NCI-H146 (cell line): ENCODE measurements around the gene HYKK.
"Not testable (repeated sequence)": the region's sequence is repeated elsewhere in the genome, so short reads cannot be mapped to it uniquely, and the experiment has no call there.

Experiments used
- DNase-seq: peaks from one replicate; lab custom pipeline; 2025; lab: John Stamatoyannopoulos, UW

The HYKK gene

DNA sequence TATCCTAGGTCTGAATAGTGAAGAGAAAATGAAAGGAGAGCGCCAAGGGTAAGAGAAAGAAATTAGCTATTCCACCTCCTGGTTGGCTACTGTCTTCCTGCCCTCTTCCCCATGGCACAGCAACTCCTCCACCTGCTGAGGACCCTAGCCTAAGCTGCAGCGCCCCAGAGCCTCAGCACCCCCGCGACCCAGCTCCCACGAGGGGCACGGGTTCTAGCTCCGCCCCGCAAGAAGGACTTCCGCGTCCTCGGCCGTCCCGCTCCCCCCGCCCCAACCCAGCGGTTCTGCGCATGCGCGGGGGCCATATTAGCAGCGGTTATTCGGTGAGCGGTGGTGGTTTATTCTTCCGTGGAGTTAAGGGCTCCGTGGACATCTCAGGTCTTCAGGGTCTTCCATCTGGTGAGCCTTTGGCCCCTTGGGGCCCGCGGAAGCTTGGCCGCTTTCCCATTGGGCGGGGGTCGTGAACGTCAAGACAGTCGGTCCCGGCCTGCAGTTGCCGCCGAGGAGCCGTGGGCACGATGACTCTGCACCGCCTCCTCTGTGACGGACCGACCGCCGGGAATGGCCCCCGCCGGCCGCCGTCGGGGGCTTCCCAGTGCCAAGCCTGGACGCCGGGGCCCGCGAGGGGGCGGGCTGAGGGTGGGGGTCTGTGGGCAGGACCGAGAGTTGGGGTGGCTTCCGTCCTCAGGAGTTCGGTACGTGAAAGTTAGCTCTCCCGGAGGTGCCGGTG is 32.9 kb downstream of the HYKK start, which contains the start of gene PSMA4:
Gene PSMA4 (plus strand): TSS at position 304 of the 730 bp plus-strand sequence. CDS start 1,484 bp downstream, outside the sequence.
- peak; percentile 88 for DNase-seq

DNA sequence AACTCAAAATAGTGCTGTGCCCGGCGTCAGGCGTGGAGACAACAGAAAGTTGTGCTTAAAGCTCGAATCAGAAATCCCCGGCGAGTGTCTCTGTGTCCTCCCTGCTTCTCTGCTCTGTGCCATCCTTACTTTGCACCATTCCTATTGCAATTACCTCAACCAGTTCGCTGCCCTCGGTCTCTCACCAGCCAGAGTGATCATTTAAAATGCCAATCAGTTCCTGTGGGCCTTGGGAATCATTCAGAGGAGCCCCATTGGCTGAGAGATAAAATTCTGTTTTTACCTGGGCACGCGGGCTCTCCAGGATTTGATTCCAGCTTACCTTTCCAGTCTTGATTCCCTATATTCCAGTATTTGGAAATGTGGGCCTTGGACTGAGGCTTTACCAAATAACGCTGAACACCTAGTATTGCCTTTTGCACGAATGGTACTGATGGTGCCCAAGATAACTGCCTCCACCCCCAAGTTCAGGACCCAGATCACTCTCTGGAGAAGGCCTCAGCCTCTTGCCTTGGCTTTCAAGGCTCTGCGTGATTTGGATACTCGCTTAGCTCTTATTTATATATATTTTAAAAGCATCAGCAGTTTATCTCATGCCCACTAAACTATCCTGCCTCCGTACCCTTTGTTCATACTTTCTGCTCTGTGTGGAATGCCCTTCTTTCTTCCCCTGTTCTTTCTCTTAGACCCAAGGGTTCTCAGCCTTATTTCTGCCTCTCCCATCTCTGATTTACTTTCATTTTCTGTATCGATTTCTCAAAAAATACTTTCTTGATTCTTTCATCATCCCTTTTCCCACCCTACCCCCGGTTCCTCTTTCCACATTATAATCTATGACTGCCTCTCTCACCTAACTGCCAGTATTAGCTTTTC is 33.7 kb downstream of the HYKK start:
- DNase-seq, result peak; percentile 26

DNA sequence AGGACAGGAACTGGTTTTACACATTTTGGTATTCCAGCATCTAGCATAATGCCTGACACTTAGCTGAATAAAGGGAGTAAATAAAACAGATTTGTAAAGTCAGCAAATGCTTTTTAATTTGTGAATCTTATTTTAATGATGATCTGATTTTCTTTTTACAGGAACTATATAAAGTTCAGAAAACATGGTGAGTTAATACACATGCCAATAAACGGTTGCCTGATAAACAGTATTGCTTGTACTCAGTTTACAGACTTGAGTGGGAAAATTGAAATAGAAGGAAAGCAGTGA is 34.3 kb downstream of the HYKK start:
- no peak for DNase-seq

DNA sequence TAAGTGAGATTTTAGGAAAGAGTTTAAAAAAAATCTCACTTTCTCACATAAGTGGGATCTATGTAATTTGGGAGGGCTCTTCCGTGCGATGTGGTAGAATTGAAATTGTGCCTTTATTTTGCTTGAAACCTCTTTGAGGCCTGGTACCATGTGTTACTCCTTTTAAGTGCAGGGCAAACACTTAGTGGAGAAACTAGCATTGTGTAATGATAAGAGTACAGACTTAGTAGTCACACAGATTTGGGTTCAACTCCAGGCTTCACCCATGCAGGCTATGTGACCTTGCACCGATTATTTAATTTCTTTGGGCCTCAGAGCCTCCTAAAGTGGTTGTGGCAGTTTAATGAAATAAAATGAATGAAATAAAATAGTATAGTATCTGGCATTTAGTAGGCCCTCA is 35.3 kb downstream of the HYKK start:
- DNase-seq, result no peak

DNA sequence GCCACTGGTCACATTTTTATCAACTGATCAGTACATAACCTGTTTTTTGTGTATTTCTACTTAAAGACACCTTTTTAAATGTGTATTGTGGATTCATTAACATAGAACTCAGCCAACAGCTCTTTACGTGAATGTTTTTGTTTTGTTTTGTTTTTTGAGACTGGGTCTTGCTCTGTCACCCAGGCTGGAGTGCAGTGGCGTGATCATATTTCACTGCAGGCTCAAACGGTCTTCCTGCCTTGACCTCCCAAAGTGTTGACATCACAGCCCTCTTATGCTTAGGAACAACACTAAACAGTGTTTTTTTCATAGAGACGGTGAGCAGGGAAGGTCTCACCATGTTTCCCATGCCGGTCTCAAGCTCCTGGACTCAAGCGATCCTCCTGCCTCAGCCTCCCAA is 42.8 kb downstream of the HYKK start:
- DNase-seq, result no peak

DNA sequence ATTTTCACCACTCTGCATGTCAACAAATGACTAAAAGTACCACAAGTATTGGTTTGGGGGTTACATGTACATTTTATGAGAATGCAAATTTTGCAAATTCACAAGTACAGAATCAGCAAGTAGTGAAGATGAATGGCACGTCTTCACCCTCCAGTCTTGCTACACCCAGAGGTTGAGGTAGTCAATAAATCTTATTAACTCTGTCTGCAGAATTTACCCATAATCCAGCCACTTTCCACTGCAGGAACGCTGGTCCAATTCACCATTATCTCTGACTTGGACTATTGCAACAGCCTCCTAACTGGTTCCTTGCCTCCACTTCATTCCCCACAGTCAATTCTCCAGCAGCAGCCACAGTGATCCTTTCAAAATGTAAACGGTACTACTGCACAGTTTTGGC is 43.4 kb downstream of the HYKK start:
- DNase-seq, result no peak

DNA sequence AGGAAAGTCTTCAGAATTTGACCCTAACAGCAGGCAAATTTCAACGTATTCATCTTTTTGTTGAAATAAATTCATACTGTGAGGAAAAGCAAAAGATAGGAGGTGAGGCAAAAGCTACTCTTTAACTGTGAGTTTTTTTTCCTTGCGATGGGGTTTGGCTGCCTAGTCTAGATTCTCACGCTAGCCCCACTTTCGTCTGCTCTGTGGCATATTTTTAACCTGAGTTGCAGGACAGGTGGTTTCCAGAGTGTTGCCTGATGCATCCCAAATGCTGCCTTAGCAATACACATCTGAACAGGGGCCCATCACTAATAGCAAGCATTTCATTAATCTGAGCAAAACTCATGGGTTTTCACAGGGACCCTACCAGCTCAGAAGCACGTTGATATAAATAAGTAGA is 44.5 kb downstream of the HYKK start:
- DNase-seq, result no peak

DNA sequence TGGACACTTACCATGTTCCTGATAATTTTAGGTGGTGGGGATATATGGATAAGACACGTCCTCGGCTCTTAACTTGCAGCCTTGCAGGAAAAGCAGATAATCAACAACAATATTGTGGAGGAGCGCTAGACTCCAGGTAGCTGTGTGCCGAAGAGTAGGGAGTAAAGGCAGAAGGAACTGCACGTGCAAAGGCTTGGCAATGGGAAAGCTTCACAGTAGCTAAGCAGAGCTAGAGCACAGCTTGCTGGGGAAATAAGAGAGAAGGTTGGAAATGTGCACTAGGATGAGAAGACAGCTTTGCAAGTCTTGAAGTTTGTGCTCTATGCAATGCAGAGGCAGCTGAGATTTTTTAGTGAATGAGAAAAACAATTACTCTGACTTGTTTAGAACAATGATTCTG is 45.2 kb downstream of the HYKK start:
- DNase-seq, result no peak

DNA sequence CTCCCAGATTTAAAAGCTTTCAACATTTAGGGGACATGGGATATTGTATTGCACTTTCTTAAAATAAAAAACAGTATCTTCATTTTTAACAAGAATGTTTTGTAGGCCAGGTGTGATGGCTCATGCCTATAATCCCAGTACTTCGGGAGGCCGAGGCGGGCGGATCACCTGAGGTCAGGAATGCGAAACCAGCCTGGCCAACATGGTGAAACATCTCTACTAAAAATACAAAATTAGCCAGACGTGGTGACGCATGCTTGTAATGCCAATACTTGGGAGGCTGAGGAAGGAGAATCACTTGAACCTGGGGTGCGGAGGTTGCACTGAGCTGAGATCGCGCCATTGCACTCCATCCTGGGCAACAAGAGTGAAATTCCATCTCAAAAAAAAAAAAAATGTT is 52.8 kb downstream of the HYKK start:
- DNase-seq, result not testable (repeated sequence)

DNA sequence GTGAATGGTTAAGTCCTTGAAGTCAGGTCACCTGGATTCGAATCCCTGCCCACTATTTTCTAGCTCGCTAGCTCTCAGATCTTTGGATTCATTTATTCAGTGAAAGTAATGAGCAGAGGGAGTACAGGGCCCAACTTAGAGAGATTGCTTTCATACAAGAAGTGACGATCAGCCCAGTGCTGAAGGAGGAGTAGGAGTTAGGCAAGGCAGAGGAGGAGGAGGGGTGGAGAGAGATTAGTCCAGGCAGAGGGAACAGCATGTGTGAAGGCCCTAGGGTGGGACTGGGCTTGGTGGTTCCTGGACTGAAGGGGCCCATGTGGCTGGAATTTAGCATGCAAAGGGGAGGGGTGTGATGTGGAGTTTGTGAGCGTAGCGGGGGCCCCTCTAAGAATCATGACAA is 54.1 kb downstream of the HYKK start:
- no peak for DNase-seq

DNA sequence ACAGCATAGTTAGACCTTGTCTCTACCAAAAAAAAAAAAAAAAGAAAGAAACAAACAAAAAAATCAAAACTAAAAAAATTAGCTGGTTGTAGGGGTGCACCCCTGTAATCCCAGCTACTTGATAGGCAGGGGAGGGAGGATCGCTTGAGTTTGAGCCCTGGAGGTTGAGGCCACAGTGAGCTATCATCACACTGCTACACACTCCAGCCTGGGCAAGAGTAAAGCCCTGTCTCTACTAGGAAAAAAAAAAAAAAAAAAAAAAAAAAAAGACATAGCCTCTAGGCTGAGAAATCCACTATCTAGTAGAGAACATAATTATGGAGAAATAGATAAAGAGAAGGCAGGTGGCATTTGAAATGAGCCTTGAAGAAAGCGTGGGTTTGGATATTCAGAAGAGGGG is 55.7 kb downstream of the HYKK start:
- DNase-seq, result no peak

DNA sequence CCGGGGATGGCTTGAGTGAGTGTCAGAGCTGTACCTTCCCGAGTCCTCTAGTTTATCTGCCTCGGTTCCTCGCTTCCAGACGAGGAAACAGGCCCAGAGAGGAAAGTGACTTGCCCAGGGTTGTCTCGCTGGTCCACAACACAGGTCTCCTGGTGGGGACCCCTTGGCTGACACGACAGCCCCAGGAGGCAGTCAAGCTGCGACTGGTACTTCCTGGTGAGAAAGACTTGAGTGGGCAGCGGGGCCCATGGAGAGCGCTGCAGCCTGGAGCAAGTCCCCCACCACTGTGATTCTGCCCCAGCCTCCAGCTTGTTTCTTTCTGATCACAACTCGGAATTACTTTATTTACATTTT is 57.3 kb downstream of the HYKK start:
- no peak for DNase-seq

DNA sequence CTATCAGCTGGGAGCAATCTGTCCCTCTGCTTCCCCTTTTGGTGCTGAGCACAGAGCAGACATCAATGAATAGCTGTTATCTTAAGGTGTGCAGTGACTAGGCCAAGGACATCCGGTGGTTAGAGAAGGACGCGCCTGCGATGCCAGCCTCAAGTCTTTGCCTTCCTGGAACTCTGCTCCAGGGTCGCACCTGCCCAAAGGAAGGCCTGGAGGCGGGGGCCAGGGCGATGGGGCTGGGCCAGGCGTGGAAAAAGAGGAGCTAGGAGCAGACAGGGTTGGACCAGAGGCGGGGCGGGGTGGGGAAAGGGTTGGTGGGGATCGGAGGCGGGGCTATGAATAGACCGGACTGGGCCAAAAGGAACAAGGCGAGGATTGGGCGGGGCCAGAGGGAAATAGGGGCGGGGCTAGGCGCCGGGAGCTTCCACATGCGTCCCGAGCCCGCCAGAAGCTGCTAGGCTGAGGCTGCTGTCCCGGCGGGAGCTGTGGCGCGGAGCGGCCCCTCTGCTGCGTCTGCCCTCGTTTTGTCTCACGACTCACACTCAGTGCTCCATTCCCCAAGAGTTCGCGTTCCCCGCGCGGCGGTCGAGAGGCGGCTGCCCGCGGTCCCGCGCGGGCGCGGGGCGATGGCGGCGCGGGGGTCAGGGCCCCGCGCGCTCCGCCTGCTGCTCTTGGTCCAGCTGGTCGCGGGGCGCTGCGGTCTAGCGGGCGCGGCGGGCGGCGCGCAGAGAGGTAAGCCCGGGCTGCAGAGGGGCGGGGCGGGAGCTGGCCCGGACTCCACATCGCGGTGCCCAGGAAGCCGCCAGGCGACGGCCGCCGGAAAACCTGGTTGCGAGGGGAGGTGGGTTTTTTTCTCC is 57.9 kb downstream of the HYKK start, which contains the start of gene CHRNA5:
Gene CHRNA5 (plus strand): TSS at position 424 of the 854 bp plus-strand sequence. CDS start 200 bp downstream, at position 624.
- peak; percentile 96 for DNase-seq

DNA sequence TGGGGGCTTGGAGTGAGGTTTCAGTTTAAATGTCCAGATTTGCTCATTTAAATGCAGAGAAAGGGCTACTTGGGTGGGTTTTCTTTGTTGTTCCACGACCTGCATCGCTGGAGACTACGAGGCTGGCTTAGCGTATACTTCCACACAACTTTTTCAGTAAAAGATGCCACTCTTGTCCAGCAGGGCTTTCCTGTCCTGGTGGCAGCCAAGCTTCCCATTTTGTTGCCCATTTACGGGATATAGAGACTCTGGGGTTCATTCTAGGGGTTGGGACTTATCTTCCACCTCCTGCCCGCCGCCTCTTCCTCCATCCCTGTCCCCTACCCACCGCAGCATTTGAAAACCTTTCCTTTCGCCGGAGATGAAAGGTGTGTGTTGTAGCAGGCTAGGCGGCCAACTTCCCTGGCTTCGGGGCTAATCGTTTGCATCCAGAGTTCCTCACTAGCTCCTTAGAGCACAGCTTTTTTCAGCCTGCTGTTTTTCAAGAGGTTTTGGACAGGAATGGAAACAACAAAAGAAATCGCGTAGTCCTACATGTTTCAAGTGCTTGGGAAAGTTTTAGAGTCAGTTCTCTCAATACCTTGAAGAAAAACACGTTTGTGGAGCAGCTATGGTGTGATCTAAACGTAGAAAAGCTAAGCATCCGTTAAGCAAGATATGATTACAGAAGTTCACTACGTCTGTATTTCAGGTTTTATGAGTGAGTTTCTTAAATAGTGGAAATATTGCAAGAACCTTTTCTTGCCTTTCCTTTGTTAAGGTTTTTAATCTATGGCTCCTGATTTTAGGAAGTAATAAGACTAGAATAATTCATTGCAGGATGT is 58.8 kb downstream of the HYKK start:
- DNase-seq, result peak; percentile 30

DNA sequence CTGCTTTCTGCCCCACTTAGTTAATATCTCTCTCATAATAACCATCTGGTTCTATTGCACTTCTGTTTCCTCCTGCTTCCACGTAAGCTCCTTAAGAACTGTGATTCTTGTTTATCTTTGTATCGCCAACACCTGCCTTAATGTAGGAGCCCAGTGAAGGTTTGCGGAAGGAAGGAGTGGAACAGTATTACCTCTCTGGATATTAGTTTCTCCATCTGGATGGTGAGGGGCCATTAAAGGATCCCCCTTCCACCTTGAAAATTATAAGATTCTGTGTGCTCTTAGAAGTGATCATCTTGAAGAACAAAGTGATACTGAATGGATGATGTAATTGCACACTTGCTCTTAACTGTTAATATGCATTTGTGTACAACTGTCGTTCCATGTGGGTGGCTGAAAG is 60.2 kb downstream of the HYKK start:
- no peak for DNase-seq

DNA sequence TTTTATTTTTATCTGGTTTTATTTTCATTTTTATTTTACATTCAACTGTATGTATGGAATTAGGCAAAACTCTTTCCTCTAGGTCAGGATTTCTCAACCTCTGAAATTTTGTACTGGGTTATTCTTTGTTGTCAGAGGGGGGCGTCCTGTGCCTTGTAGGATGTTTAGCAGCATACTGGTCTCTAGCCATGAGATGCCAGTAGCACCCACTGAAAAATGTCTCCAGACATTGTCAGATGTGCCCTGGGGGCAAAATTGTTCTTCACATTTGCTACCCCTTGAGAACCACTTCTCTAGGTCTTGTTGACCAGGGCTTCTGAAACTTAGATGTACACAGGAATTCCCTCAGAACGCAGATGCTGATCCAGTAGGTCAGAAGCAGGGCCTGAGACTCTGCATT is 63.3 kb downstream of the HYKK start:
- no peak for DNase-seq

DNA sequence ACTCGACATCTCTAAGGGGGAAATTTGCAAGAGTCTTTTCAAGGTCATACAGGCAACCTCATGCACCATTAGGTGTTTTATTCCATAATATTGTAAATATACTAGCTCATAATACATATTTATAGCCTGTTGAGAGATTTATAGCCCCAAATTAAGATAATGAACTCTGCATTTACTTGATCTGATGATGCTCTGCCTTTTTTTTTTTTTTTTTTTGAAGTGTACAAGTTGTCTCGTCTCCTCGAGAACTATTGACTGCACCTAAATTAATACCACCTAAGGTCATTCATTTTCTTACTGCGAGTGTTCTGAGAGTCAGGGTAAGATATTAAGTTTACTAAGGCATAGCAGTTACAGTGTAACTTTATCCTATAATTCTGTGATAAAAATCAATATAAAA is 64.0 kb downstream of the HYKK start:
- no peak for DNase-seq

DNA sequence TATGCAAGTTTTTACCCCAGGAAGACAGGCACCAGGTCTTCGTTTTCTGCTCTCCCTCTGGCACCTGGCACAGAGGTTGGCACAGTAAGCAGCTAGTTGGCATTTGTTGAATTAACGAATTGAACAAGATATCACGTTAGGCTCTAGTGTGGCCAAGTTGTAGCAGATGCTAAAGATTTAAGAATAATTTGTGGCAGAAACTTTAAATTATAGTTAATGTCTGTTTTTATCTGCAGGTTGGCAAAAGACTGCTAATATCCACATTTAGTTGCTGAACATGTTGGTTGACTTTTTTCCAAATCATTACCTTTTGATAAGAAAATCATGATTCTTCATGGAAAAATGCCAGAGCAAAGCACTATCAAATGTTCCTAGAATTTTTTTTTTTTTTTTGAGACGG is 66.0 kb downstream of the HYKK start:
- no peak for DNase-seq

DNA sequence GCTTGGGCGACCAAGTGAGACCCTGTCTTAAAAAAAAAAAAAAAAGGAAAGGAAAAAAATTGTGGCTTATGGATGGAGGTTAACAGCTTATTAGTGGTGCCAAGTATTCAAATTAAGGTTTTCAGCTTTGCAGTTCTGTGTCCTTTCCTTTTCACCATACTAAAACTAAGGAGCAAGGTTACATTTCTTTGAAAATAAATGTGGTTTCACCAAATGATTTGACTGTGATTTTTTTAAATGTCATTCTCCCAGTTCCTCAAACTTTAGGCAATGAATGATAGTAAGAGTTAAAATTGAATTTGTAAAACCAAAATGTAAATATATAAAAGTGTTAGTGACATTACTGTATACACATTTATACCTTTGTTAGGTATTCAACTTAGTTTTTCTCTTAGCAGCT is 67.6 kb downstream of the HYKK start:
- DNase-seq, result no peak
